IPS DF 19.7 (cell line): ENCODE measurements around the gene SF3B4.

Source experiments
- DNase-seq: peaks from one replicate; pipeline ENCODE4 v3.0.0-alpha.2; 2013; ENCODE audit warnings: low read depth, low spot score

The SF3B4 gene

DNA sequence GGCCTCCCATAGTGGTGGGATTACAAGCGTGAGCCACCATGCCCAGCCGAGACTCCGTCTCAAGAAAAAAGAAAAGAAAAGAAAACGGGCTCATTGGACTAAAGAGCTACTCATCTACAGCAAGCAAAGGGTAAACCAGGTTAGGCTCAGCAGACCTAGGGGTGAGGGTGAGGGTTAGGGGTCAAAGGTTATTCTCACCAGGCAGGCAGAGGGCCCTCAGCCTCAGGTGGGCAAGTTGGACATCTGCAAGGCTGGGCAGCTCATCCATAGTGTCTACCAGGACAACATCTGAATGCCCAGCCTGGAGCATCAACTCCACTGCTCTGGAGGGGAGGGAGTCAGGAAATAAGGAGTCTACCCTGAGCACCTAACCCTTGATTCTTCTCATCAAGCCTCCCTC is 5.6 kb upstream of the SF3B4 start:
- no peak for DNase-seq

DNA sequence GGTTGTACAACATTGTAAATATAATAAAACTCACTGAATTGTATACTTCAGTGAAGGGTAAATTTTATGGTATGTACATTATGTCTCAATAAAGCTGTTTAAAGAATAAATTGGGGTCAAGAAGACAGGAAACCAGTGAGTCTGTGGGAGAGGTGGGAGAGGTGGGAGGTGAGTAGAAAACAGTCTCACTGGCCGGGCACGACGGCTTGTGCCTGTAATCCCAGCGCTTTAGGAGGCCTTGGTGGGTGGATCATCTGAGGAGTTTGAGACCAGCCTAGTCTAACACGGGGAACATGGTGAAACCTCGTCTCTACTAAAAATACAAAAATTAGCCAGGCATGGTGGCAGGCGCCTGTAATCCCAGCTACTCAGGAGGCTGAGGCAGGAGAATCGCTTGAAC is 4.9 kb upstream of the SF3B4 start:
- DNase-seq = no peak

DNA sequence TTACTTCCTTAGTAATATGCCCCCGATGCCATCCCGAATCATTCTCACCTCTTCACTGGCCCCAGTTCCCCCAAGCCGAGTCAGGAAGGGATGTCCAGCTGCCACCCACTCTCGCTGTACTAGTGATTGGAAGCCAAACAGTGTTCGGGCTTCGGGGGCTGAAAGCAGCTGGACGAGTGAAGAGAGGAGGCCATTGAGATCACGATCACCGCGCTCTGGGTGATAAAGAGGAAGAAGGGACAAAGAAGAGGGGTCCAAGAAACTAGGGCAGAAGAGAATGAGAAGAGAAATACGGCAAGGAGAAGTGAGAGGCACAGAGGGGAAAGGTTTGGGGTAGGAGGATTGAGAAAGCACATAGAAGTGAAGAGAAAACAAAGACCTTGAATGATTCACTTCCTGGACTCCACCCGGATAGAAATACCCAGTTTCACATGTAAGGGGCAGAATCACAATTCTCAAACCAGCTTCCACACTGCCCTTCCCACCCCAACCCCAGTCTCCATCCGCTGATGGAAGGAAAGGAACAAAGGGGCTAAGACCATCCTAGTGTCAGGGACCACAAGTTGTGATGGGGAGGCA is 3.7 kb upstream of the SF3B4 start:
- DNase-seq = no peak

DNA sequence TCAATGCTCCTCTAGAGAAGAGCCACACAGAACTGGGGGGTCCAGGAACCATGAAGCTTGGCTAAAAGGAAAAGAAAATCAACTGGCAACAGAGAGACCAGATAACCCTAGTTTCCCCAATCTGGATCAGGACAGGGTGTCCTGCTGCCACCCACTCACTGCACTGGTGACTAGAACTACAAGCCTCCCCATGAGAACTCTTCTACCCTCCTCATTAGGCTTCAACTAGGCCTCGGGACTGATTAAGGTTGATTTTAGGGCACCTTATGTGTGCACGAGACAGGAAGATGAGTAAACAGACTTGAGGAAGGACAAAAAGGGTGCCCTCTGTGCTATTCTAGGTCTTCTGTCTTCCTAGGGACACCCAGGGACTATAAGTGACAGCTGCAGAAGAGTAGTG is 2.3 kb upstream of the SF3B4 start:
- no peak for DNase-seq

DNA sequence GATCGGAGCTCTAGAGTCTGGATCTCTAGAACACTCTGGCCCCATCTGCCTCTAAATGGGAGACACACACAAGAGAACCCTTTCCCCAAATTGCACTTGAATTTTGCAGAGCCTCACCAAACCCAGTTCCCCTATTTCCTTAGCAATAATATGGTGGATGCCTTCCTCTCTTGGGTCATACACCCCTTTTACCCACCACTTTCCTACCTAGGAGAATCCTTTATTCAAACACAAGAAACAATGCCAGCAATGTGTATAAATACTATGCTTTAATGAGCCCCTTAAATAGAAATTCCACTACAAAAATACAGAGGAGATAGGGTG is 760 bp upstream of the SF3B4 start:
- DNase-seq = no peak

DNA sequence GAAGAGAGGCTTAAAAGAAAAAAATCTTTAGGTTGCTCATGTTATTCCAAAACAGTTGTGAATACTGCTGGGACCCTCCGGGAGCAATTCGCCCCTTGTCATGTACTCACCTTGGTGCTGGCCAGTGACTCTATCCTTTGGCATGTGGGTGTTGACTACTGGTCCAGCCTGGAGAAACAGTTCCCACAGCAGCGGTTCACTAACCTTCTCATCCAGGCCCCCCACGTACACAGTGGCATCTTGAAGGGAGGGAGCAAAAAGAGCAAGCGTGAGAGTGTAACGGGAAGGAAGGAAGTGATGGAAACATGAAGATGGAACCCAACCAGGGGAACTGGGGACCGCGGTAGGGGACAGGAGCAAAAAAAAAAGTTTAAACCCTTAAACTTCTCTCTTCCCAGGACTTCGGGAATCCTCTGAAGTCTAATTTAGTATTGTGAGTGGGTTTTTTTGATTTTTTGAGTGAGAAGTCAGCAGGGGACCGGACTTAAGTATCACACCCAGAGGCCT is 494 bp downstream of the SF3B4 start:
- no peak for DNase-seq

DNA sequence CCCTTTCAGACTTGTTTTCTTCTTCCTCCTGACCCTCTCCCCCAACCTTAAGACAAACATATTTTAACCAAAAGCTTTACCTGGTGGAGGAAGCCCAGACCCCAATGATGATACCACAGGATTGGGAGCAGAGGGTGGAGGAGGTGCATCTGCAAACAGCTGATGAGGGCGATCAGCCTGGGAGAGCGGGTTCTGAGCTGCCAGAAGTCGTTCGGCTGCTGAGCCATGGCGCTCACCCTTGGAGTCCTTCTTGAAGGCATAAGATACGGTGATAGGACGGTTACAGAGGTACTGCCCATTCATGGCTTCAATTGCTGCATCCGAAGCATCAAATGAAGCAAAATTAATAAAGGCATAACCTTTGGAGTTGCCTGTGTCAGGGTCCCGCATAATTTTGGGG is 1.3 kb downstream of the SF3B4 start:
- no peak for DNase-seq

DNA sequence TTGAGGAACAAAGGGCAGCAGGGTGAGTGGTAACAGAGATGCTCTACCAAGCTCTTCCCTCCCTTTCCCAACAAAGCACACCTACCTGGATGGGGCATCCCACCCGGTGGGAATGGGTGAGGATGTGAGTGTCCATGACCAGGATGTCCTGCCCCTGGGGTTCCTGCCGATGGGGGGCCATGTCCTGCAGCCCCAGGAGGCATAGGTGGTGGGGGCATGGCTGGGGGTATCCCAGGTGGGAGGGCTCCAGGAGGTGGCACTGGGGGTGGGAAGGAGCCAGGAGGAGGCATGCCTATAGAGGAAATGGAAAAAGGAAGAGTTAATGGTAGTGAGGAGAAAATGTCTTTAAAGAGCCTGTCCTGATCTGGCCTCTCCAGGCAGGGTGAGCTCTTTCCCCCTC is 1.9 kb downstream of the SF3B4 start:
- no peak for DNase-seq

DNA sequence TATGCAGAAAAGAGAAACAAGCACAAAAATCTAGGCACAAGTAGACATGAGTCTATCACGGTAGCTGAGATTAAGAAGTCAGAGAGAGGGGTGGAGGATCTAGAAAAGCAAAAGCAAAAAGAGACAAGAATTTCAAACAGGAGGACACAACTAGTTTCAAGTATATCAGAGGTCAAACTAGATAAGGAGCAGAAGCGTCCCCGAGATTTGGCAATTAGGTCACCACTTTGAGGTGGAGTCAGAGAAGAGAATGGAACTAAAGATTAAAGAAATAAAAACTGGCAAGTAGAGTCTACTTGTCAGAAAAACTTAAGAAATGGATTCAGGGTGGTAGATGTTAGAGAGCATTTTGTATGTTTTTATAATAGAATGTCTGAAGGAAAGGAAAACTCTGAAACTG is 2.3 kb downstream of the SF3B4 start:
- no peak for DNase-seq

DNA sequence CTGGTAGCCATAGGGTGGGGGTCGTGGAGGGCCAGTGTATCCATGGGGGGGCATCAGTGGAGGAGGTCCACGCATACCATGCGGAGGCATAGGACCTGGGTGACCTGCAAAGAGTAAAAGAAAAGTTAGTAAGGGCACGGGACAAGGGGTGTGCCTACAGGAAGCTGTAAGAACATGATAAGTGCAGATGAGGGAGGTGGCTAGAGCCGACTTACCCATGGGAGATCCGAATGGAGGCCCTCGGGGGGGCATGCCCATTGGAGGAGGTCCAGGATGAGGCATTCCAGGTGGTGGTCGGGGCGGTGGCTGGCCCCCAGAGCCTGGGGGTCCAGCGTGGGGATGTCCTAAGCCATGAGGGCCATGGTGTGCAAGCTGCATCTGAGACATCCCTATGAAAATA is 4.0 kb downstream of the SF3B4 start:
- DNase-seq = no peak

DNA sequence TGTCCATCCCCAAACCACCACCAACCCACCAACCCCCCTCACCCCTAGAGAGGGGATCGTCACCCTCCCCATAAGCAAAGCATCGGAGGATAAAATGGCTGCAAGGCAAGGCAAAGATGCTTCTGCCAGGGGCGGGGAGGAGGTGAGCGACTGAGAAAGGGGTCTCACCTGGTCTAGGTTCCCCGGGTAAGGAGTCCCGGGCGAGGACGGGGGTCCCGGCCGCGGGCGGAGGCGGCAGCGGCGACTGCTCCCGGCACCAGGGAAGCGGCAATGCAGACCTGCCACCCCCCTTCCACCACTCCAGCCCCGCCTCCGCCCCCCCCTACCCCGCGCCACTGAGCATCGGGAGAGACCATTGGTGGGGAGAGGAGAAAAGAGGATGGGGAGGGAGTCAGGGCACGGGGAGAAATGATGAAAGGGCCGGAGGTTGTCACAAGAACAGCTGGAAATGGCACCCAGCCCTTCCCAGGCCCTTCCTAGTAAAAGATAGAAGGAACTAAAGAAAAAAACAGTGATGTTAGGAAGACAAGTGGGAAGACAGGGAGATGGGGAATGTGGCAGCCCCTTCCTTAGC is 9.9 kb downstream of the SF3B4 start, which contains the start of gene SV2A:
Gene SV2A (minus strand): TSS at position 274 of the 574 bp plus-strand sequence. CDS start 4,004 bp downstream, outside the sequence.
- DNase-seq = no peak

DNA sequence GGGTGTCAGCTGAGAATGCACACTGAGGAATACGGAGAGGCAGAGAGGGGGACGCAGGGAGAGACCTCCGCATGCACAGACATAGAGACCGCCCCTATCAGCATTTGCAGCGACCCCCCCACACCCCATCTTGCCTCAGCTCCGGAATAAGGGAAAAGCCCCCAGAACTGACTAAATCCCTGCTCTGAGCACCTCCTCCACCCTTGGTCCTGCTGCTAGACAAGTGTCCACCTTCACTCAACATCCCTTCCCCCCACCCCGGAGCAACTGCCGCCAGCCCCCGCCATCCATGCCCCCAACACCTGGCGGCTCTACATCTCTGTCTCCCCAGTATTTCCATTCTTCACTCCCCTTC is 10.7 kb downstream of the SF3B4 start:
- DNase-seq = no peak

DNA sequence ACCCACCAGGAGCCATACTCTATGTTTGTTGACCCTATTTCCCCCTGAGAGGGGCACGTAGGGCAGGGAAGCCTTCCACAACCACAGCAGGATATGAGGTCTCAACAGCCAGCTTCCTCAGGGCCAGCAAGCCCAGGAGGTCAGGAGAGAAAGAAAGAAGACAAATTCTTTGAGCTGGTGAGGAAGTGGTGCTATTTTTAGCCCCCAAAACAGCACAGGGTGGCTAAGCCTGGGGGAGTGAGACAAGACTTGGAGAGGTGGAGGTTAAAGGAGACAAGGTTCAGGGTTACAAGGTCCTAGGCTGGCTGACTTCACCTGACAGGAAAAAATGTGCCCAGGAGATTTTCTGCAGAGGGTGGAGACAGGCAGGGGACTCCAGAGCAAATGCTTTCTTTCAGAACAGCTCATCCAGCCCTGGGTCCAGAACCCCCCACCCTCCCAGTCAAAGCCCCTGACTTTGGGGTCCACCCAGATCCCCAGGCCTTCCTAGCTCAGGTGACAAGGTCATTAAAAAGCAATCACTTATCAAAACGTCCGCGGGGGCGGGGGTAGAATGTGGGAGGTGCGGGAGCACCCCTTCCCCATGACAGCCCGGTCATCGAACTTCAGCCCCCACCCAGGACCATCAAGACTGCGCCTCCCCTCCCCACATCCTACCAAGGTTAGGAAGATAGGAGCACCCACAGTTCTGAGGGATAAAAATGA is 11.3 kb downstream of the SF3B4 start:
- DNase-seq = no peak

DNA sequence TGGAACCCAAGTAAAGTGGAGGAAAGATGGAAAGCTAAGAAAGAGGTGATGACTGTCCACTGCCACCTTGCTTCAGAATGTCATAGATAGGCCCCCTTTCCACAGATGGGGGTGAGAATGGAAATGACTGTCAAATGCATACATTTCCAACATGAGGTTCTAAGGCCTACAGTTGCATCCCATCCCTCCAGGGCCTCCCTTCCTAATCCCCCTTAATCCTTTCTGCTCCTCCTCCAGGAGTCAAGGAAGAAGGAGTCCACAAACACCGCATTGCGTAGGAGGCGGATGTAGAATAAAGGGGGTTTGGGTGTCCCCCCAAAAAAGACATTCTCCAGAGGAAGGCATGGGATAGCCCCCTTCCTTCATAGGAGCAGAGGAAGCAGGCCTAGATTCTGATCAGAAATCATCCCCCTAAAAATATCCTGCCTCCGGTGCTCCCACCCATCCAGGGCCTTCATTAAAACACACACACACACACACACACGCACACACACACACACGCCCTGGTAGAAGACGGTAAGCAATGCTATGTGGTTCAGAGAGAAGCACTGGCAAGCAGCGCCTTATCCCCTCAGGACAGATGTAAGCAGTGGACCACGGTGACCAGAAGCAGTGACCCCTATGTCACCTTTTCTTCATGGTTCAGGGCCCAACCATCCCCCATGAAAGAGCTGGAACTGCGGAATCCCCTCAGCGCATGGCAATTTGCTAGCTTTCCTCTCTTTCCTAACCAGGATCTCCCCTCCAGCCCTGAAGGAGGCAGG is 12.0 kb downstream of the SF3B4 start:
- no peak for DNase-seq

DNA sequence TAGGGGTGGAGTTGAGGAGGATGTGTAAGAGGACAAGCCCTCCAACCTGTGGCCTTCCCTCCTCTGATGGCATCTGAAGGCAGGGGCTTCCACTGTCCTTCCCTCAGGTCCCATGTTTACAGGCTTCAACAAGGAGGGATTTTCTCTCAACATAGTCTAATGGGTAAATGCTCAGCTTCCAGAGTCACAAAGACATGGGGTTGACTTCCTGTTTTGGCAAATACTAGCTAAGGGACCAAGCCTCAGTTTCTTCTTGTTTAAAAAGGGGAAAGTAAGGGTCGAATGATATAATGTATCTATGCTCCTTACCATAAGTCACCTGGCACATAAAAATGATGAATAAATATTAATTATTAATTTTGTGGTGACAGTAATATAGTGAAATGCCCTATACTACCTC is 13.1 kb downstream of the SF3B4 start:
- DNase-seq = no peak

DNA sequence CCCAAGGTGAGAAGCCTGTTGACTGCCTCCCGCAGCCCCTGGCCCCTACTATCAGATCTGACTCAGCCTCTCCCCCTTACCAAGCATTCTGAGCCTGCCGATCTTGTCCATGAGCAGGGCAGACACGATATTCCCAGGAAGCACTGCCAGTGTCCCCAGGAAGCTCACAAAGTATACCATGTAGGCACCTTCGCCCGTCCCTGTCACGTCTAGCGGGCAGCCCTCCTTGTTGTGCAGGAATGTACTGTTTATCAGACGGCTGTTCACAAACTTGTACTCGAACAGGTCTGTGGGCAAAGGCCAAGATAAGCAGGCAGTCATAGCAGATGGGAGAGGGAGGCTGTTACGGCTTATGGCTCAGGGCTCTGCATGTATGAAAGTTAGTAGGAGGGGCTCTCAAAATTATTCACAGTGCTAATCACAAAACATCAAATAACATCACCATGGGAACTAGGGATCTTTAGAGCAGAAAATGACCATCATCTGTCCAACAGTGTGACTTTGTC is 21.0 kb downstream of the SF3B4 start:
- no peak for DNase-seq

DNA sequence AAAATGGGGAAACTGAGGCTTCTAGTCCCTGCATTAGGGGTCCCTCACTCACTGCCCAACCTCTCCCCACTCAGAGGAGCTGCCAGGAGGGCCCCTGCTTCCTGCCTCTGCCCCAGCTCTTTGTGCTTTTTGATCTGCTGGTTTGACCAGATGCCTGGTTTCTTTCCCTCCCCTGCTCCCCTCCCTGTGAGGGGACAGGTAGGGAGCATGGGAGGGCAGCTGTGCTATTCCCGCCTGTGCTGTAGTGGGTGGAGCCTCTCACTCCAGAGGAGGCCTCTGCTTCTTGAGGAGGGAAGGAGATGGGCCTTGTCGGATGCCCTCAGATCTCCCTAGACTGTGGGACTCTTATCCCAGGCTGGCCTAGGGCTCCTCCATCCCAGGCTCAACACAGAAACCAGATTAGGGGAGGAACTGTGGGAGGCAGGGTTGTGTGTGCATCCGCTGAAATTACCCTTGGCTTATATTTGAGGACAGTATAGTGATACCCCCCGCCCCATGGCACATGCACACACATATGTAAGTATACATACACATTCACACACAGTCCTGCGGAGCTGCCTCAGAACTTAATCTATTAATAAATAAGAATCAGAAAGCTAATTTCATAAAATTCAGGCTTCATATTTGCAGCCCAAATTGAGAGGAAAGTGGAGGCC is 23.6 kb downstream of the SF3B4 start:
- no peak for DNase-seq

DNA sequence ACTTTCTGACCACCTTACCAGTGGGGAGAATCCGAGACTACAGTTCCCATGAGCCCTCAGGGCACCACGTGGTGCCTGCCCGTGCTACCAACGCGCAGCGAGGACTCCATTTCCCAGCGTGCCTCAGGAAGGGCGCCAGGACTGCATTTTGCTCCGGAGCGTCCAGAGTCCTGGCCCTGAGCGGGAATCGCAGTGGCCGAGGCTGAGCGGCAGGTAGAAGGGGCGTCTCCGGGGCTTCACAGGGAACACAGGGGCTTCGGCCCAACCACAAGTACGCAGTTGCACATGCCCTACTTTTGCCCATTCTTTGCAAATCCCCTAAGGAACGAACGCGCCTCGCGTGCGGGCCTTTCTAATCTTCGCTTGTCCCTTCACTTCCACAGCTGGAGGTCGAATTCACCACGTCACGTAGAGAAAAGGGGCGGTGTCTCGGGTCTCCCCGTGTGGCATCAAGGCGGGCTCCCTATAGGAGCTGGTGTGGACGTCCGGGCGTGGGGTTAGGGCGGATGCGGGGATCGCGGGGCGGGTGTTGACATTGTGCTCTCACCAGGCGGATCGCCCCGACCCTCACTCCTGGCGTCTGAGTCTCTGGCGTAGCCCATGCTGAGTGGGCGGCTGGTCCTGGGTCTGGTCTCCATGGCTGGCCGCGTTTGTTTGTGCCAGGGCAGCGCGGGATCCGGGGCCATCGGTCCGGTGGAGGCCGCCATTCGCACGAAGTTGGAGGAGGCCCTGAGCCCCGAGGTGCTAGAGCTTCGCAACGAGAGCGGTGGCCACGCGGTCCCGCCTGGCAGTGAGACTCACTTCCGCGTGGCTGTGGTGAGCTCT is 27.9 kb downstream of the SF3B4 start, which contains the start of gene BOLA1:
Gene BOLA1 (plus strand): TSS at position 109 of the 825 bp plus-strand sequence. CDS start 492 bp downstream, at position 601.
- DNase-seq = peak; percentile 88

DNA sequence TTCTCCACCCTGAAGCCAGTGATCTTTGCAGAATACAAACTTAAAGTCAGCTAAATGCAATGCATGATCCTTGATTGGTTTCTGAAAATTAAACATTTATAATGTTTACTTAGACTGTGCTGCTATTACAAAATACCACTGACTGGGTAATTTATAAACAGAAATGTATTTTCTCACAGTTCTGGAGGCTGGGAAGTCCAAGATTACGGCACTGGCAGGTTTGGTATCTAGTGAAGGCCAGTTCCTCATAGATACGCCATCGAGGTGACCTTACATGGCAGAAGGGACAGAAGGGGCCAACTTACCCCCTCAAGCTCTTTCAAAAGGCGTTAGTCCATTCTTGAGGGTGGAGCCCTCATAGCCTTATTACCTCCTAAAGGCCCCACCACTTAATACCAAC is 31.0 kb downstream of the SF3B4 start:
- DNase-seq = no peak

DNA sequence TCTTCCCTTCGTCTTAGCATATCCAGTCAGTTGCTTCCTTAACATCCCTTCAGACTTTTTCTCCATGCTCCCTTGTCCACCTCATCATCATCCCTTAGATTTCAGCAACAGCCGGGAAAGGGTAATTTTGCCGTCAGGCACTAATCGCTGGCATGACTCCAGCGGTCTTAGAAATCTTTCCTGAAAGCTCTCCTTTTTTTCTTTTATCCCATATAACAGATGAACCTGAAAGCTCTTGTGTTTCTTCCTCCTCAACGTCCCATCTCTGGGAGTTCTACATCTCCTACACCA is 38.7 kb downstream of the SF3B4 start:
- no peak for DNase-seq
